Erythroblast (primary cell): ENCODE measurements around the gene MBNL2.

Experiments used
- GATA1 ChIP-seq: IDR thresholded peaks from 2 replicates; pipeline ENCODE4 v1.6.1; 2011; ENCODE audit warnings: low read depth, mild to moderate bottlenecking, control low read depth, low read length, moderate library complexity
- POLR2A ChIP-seq: IDR thresholded peaks from 2 replicates; pipeline ENCODE4 v1.6.1; 2011; ENCODE audit warnings: mild to moderate bottlenecking, low read length

DNA sequence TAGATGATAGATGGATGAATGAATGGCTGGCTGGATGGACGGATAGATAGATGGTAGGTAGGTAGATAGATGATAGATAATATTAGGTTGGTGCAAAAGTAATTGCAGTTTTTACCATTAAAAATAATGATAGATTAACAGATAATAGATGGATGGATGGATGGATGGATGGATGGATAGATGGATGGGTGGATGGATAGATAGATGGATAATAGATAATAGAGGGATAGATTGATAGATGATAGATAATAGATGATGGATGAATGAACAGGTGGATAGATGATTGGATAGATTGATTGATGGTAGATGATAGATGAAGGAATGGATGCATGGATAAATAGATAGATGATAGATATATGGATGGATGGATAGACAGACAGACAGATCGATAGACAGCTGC lies 124.0 kb downstream of the MBNL2 start:
- TF ChIP-seq POLR2A (no peak), GATA1 (no peak)
